Retinal pigment epithelial cell (primary cell): ENCODE results near the gene TMEM250.
A peak's percentile ranks its signal among the peaks of the same experiment; 100 is the strongest.

Experiments
- DNase-seq: peaks from one replicate; pipeline ENCODE4 v3.0.0-alpha.2; 2010; ENCODE audit warnings: low read depth
- H3K4me3 ChIP-seq: 2 replicates; pipeline ENCODE4 v1.5.1; 2011; ENCODE audit warnings: mild to moderate bottlenecking, low read length, control low read depth, moderate library complexity
- CTCF ChIP-seq: conservative IDR thresholded peaks from 2 replicates; pipeline ENCODE4 v1.5.1; 2011; ENCODE audit warnings: low read depth, low read length, control low read depth, inconsistent platforms

The TMEM250 gene

GRCh38 chr9:136136127-136136925, 17.7 kb upstream of the TMEM250 start:
- H3K4me3 ChIP-seq = no peak overlapping the region
- no peak for DNase-seq
- TF ChIP-seq CTCF = no peak

GRCh38 chr9:136135326-136136126, 16.9 kb upstream of the TMEM250 start:
- no peak for TF ChIP-seq CTCF
- H3K4me3 ChIP-seq = no peak overlapping the region
- no peak for DNase-seq

- TF ChIP-seq CTCF = no peak
- no peak overlapping the region for H3K4me3 ChIP-seq
Observed at GRCh38 chr9:136133959-136134484, 15.3 kb upstream of the TMEM250 start.

GRCh38 chr9:136133191-136133958, 14.7 kb upstream of the TMEM250 start:
- DNase-seq = no peak
- TF ChIP-seq CTCF = peak; percentile 56
- H3K4me3 ChIP-seq = peak overlapping the region; percentile 16

More at GRCh38 chr9:136133959-136134484, 15.3 kb upstream of the TMEM250 start:
- DNase-seq = no peak

GRCh38 chr9:136132512-136133050, 13.9 kb upstream of the TMEM250 start:
- H3K4me3 ChIP-seq = no peak overlapping the region
- TF ChIP-seq CTCF = peak; percentile 6
- DNase-seq = no peak

- TF ChIP-seq CTCF = no peak
- H3K4me3 ChIP-seq = no peak overlapping the region
- no peak for DNase-seq
Observed at GRCh38 chr9:136131629-136132511, 13.2 kb upstream of the TMEM250 start.
